CD4-positive, alpha-beta T cell treated with Interleukin-1 beta for 1 hour (primary cell): Measurements from ENCODE around the gene TRIP12.
"Not testable (repeated sequence)": the region's sequence is repeated elsewhere in the genome, so short reads cannot be mapped to it uniquely, and the experiment has no call there.

ENCODE experiments used
- DNase-seq, 2 donors: peaks; one replicate each; pipeline ENCODE4 v3.0.0-alpha.2; 2020 to 2022

TRIP12 gene

DNA sequence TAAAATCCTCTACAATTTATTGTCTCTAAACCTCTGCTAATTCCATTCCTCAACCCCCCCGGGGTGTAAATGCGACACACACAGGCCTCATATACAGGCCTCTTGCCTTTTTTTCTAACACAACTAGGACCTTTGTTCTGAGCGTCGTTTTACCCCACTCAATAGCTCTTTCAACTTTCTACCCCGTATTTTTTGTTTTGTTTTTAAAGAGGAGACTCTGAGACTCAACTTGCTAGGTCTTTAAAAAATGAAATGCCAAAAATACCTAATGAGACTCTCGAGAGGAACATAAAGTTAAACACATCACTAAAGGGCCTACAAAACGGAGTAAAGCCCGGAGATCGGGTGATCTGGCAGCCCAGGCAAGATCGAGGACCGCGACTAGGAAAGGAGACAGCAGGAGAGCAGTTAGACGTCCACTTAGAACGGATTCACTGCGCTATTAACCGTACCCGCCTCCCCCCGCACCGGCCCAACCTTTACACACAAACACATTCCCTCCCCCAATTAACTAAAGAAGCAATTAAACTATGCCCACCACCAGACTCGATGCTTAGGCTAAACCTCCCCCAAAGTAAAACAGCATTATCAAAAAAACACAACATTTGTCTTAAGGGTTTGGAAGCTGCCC is 1.7 kb downstream of the TRIP12 start:
- peak; percentile 22 to 54 for DNase-seq

DNA sequence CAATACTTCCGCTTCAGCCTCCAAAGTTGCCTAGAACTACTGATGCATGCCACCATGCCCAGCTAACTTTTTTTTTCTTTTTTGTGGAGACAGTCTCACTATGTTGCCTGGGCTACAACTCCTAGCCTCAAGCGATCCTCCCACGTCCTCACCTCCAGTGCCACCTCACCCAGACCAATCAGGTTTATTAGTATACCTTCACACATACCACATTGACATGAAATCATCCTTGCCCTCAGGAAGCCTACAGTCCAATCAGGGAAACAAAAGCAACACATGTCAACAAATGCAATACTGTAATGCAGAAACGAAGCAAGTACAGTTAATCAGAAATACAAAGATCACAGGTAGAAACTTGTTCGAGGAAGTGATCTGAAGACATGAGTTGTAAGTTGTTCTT is 4.0 kb downstream of the TRIP12 start:
- DNase-seq = no peak

- DNase-seq = no peak
Observed at GRCh38 chr2:229914171-229914570, 7.6 kb downstream of the TRIP12 start.

- peak; percentile 11 to 46 for DNase-seq
Observed at GRCh38 chr2:229910832-229911412, 10.9 kb downstream of the TRIP12 start.

- no peak for DNase-seq
Observed at GRCh38 chr2:229910147-229910831, 11.5 kb downstream of the TRIP12 start.

GRCh38 chr2:229909090-229909489 is 12.7 kb downstream of the TRIP12 start:
- no peak for DNase-seq

DNA sequence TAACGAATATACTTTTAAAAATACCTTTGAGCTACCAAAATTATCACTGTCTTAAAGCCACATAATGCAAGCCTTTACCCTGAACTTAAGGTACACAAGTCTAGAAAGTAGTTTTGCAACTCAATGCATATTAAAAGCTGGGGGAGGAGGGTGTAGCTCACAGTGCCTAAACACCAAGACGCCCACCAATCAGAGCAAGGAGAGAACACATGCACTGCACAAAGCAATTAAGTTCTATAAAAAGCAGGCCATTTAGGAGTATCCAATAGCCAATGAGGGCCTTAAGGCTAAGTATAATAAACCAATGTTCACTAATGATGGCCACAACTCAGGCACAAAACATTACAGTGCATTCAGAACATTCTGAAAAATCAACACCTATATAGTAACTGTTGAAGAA is 16.2 kb downstream of the TRIP12 start:
- DNase-seq = no peak

DNA sequence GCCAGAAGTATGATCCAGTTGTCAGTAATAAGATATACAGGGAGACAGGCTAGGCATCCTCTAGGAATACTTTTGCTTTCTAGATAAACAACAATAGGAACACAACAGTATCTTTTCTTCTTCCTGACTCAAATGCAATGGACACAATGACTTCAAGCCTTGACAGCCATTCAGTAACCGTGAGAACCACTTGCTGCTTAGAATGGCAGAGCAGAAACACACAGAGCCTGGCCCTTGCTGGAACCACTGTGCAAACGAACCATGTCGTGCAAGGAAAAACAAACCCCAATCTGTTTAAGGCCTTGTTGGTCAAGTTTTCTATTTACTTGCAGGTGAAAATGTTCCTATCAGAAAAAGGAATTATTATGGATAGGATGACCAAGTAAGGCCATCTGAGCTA is 18.8 kb downstream of the TRIP12 start:
- no peak for DNase-seq

GRCh38 chr2:229901819-229902218 is 20.0 kb downstream of the TRIP12 start:
- DNase-seq = no peak

DNA sequence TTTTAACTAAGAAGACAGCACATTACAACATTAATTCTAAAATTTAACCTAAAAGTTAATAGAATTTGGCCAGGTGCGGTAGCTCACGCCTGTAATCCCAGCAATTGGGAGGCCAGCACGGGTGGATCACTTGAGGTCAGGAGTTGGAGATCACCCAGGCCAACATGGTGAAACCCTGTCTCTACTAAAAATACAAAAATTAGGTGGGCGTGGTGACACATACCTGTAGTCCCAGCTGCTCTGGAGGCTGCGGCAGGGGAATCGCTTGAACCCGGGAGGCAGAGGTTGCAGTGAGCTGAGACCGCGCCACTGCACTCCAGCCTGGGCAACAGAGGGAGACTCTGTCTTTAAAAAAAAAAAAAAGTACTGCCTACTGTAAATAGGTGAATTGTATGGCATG is 21.3 kb downstream of the TRIP12 start:
- not testable (repeated sequence) for DNase-seq

GRCh38 chr2:229900012-229900411 is 21.8 kb downstream of the TRIP12 start:
- no peak for DNase-seq

GRCh38 chr2:229899604-229900003 is 22.2 kb downstream of the TRIP12 start:
- no peak for DNase-seq

GRCh38 chr2:229896857-229897256 is 25.0 kb downstream of the TRIP12 start:
- no peak for DNase-seq

DNA sequence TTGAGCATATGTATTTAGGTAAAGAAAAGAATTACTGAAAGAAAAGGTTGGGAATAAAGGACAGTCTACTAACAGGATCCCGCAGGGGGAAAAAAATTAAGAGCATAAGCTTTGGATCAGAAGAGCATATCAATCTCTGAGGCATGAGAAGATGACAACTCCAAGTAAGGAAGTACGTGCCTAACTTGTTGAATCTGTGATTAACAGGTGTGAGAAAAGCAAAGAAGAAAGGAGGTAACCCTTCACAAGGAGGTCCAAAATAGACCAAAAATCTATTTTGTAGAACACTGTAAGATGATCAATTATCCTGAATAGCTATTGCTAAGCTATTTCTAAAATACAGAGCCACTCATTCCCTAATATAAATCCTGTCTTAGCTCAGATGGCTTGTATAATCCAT is 32.8 kb downstream of the TRIP12 start:
- DNase-seq = no peak

DNA sequence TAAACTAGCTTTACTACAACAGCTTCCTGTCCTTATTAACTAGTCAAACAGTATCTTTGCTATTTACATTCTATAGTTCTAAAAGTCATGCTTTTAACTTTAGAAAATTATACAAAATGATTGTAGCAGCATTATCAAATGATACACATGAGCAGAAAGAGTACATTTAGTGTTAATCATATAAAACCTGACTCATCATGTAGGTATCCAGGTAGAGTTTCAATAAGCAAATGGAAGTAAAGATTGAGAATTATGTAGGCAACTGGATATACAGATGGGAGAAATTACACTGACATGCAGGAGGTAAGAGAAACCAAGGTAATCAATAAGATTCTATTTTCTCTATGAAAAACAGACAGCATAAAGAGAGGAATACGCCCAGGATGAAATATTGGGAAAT is 33.8 kb downstream of the TRIP12 start:
- no peak for DNase-seq

DNA sequence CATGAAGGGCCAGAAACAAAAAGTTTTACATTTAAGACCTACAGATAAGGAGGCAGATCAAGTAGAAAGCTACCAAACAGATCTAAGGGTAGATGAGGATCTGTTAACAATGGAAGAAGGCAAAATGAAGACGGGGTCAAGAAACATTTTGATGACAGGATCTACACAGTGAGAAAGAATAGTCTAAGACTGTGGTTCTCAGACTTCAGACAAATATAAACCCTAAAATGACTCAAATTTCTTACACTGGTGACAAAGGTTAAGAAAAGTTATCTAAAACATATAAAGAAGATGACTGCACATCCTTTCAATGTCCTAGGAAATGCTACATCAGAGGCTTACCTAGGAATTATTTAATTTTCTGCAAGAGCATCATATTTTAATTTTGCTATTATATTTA is 34.4 kb downstream of the TRIP12 start:
- no peak for DNase-seq

GRCh38 chr2:229884775-229885699 is 36.8 kb downstream of the TRIP12 start:
- DNase-seq = no peak

DNA sequence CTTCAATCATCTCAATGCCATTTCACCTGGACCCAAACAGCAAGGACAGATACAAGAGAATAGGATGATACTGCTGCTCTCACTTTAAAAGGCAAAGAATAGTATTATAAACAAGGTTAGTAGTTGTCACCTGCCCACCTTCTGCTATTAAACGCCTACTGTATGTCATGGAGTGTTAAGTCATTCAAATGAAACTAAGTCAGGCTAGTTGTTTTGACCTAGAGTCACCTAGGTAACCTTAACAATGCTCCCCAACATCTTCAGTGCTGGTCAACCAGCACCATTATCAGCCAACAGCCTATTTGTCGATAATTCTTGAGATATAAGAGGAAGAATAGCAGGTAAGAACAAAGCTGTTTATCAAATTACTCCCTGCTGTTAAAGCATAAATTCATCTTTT is 39.2 kb downstream of the TRIP12 start:
- DNase-seq = no peak

- DNase-seq = no peak
Observed at GRCh38 chr2:229880892-229881586, 40.8 kb downstream of the TRIP12 start.

- DNase-seq = no peak
Observed at GRCh38 chr2:229879191-229879950, 42.4 kb downstream of the TRIP12 start.

- DNase-seq = no peak
Observed at GRCh38 chr2:229875549-229875948, 46.3 kb downstream of the TRIP12 start.

- no peak for DNase-seq
Observed at GRCh38 chr2:229874647-229875046, 47.2 kb downstream of the TRIP12 start.
